B cell (primary cell): ENCODE data around the gene PEAK1.

Source experiments
- EZH2 ChIP-seq: IDR thresholded peaks from 2 replicates; pipeline ENCODE4 v1.6.1; 2012; ENCODE audit warnings: borderline replicate concordance, low read depth, mild to moderate bottlenecking, moderate library complexity, low read length; ENCODE audit not compliant: insufficient read depth, poor library complexity, severe bottlenecking
- TF ChIP-seq, protein P1 (sequence below): fragments of 200-600 bp; IDR thresholded peaks from one replicate; pipeline ENCODE4 v1.8.0; 2022; ENCODE audit warnings: antibody characterized with exemption, mild to moderate bottlenecking

GRCh38 chr15:77178411-77178810 lies 241.5 kb downstream of the PEAK1 start:
- TF ChIP-seq, protein P1, sequence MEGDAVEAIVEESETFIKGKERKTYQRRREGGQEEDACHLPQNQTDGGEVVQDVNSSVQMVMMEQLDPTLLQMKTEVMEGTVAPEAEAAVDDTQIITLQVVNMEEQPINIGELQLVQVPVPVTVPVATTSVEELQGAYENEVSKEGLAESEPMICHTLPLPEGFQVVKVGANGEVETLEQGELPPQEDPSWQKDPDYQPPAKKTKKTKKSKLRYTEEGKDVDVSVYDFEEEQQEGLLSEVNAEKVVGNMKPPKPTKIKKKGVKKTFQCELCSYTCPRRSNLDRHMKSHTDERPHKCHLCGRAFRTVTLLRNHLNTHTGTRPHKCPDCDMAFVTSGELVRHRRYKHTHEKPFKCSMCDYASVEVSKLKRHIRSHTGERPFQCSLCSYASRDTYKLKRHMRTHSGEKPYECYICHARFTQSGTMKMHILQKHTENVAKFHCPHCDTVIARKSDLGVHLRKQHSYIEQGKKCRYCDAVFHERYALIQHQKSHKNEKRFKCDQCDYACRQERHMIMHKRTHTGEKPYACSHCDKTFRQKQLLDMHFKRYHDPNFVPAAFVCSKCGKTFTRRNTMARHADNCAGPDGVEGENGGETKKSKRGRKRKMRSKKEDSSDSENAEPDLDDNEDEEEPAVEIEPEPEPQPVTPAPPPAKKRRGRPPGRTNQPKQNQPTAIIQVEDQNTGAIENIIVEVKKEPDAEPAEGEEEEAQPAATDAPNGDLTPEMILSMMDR = no peak
- no peak for TF ChIP-seq EZH2
